Measurements from ENCODE around the gene OTUD7B.

DNA sequence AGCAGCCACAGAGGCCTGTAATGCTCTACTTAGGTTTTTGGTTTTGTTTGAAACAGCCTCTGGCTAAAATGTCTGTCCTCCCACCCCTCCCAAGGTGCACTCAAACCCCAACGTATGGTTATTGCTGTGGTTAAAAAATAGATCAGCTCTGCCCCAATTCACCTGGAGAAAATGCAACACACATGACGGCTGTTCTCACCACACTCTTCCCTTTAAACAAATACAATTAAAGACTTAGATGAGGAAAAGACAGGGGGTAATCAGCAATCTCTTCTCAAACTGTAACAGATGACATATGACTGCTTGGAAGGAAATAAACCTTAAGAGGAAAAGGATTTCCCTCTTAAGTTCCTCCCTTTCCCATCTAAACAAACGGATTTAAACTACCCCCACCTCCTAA is 67.6 kb downstream of the OTUD7B start:
- TF ChIP-seq ZBTB7A (IDR thresholded peaks at IDR 0.05; ENCODE audit: low read depth) (no peak), RAD21 (IDR thresholded peaks at IDR 0.05; ENCODE audit: low read depth) (no peak), TCF12 (IDR thresholded peaks at IDR 0.05; ENCODE audit: low read depth) (no peak), EGR1 (IDR thresholded peaks at IDR 0.05) (no peak), REST (IDR thresholded peaks at IDR 0.05; ENCODE audit: low read depth) (no peak), EP300 (IDR thresholded peaks at IDR 0.05; ENCODE audit: borderline replicate concordance) (no peak), TAF1 (IDR thresholded peaks at IDR 0.05; ENCODE audit: low read depth) (no peak), CEBPB (IDR thresholded peaks at IDR 0.05) (no peak), CREB1 (IDR thresholded peaks at IDR 0.05; ENCODE audit: low read depth) (no peak), YY1 (IDR thresholded peaks at IDR 0.05; ENCODE audit: low read depth) (no peak)
- TF ChIP-seq, protein P1, sequence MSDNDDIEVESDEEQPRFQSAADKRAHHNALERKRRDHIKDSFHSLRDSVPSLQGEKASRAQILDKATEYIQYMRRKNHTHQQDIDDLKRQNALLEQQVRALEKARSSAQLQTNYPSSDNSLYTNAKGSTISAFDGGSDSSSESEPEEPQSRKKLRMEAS (IDR thresholded peaks at IDR 0.05): no peak

Measured in Ishikawa (cell line).